Left lung (tissue), 10 donors: ENCODE measurements around the gene SNRNP70. TPM values are rescaled to one million over a fixed set of nuclear protein-coding genes. Genes with fewer than 3 reads are reported as not detected.
A peak's percentile ranks its signal among the peaks of the same experiment; 100 is the strongest.

ENCODE experiments used
- ATAC-seq: fragments of 200-7000 bp; cut with Tn5 transposase; one replicate; pipeline ENCODE4 v1.9.1; 2020; ENCODE audit warnings: moderate library complexity
- DNase-seq, 4 donors: peaks; one replicate each; pipeline ENCODE4 v3.0.0-alpha.2; 2013 to 2020
- H3K27ac ChIP-seq, 2 donors: fragments of 200-600 bp; sonication (generic) in 1 of 2; one replicate each; pipeline versions ENCODE4 v1.5.0 to v1.8.0; 2020 to 2021
- H3K27me3 ChIP-seq, 2 donors: fragments of 200-600 bp; sonication (generic) in 1 of 2; one replicate each; pipeline versions ENCODE4 v1.5.0 to v1.8.0; 2020 to 2021
- H3K36me3 ChIP-seq, 2 donors: fragments of 200-600 bp; sonication (generic) in 1 of 2; one replicate each; pipeline versions ENCODE4 v1.5.0 to v1.8.0; 2020 to 2021
- H3K4me1 ChIP-seq, 2 donors: fragments of 200-600 bp; one replicate each; pipeline ENCODE4 v1.8.0; 2021
- H3K4me3 ChIP-seq, 2 donors: fragments of 200-600 bp; sonication (generic) in 1 of 2; one replicate each; pipeline versions ENCODE4 v1.5.0 to v1.8.0; 2020 to 2021; ENCODE audit warnings: mild to moderate bottlenecking in 1 of 2
- H3K9me3 ChIP-seq, 2 donors: fragments of 200-600 bp; sonication (generic) in 1 of 2; one replicate each; pipeline versions ENCODE4 v1.5.0 to v1.8.0; 2020 to 2021
- intact Hi-C, 2 donors: fragments of 100-400 bp; cut with DNase I; formaldehyde crosslinking; loops; one replicate each; pipeline versions ENCODE4 v1.11.2 to v1.14.2; 2022
- polyA plus RNA-seq, 6 donors: library from polyadenylated mRNA; unstranded; fragments of 120-200 nt; gene quantifications; one replicate each; pipeline ENCODE4 v1.2.1, GENCODE V29; 2013; ENCODE audit not compliant: insufficient read length in 6 of 6
- total RNA-seq, 2 donors: library from RNA; stranded (reverse); fragmentation: NEBNext Ultra II Directional; extraction: Animal tissue kit (Norgen Biotek cat#: 25700); gene quantifications; one replicate each; pipeline ENCODE4 v1.2.1, GENCODE V29; 2021
- TF ChIP-seq, protein P1 (sequence below), 2 donors: fragments of 200-600 bp; sonication (generic) in 1 of 2; IDR thresholded peaks; one replicate each; pipeline versions ENCODE4 v1.5.0 to v1.8.0; 2021; ENCODE audit warnings: antibody characterized with exemption in 2 of 2
- donor health status: DM: no; HTN: yes; CAD: no.
- donor health status: DM: no; HTN: no; CAD: no.

SNRNP70 gene
- total and polyA plus RNA-seq, 8 donors, result 161 to 371 (median 325) TPM

DNA sequence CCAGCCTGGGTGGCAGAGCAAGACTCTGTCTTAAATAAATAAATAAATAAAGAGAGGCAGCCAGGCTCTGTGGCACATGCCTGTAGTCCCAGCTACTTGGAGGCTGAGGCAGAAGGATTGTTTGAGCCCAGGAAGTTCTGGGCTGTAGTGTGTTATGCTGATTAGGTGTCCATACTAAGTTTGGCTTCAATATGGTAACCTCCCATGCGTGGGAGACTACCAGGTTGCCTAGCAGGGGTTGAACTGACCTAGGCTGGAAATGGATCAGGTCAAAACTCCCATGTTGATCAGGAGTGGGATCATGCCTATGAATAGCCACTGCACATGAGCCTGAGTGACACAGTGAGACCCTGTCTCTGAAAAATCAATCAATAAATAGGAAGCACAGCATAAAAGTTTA lies 4.0 kb upstream of the SNRNP70 start:
- H3K27me3 ChIP-seq, result no peaks in the 10 kb centered on the region
- H3K4me3 ChIP-seq, result no peak overlapping the region
- no peaks in the 10 kb centered on the region for H3K9me3 ChIP-seq
- intact Hi-C loops, result no loop called here
- no peaks in the 10 kb centered on the region for H3K36me3 ChIP-seq
- ATAC-seq (no peak), DNase-seq (no peak)
- TF ChIP-seq, protein P1, sequence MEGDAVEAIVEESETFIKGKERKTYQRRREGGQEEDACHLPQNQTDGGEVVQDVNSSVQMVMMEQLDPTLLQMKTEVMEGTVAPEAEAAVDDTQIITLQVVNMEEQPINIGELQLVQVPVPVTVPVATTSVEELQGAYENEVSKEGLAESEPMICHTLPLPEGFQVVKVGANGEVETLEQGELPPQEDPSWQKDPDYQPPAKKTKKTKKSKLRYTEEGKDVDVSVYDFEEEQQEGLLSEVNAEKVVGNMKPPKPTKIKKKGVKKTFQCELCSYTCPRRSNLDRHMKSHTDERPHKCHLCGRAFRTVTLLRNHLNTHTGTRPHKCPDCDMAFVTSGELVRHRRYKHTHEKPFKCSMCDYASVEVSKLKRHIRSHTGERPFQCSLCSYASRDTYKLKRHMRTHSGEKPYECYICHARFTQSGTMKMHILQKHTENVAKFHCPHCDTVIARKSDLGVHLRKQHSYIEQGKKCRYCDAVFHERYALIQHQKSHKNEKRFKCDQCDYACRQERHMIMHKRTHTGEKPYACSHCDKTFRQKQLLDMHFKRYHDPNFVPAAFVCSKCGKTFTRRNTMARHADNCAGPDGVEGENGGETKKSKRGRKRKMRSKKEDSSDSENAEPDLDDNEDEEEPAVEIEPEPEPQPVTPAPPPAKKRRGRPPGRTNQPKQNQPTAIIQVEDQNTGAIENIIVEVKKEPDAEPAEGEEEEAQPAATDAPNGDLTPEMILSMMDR (IDR thresholded peaks at IDR 0.05), result no peak
- H3K27ac ChIP-seq, result no peak overlapping the region
- H3K4me1 ChIP-seq, result peaks cover 4 to 10% of the 10 kb centered on the region in 2 donors

DNA sequence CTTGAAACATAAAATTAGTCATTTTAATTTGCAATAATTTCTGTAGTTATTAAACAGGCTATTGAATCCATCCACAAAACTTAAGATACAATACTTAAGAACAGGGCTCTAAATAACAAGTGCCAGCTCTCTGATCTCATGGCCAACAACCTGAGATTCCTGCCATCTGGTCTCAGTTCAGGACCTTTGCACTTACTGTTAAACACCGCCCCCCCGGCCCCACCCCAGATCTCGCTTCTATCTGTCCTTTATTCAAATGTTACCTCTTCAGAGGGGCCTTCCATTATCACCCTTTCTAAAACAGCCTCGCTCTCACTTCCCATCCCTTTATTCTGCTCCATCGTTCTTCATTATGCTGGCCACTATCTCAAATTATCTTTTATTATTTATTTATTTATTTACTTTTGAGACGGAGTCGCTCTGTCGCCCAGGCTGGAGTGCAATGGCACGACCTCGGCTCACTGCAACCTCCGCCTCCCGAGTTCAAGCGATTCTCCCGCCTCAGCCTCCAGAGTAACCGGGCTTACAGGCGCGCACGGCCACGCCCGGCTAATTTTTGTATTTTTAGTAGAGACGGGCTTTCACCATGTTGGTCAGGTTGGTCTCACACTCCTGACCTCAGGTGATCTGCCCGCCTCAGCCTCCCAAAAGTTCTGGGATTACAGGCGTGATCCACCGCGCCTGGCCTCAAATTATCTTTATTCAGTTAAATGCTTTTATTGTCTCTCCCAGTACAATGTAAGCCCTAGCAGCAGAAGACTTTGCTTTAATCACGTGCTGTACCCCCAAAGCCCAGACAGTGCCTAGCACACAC lies 838 bp upstream of the SNRNP70 start:
- ATAC-seq, result no peak
- no peaks in the 10 kb centered on the region for H3K9me3 ChIP-seq
- intact Hi-C loops, result no loop called here
- no peaks in the 10 kb centered on the region for H3K27me3 ChIP-seq
- H3K4me3 ChIP-seq, result peak overlapping the region; percentile 90 to 99
- H3K4me1 ChIP-seq, result peaks cover 12 to 35% of the 10 kb centered on the region in 2 donors
- TF ChIP-seq, protein P1 (IDR thresholded peaks at IDR 0.05), result no peak
- DNase-seq, result no peak
- peaks cover 0 to 25% of the 10 kb centered on the region in 2 donors for H3K36me3 ChIP-seq
- H3K27ac ChIP-seq, result peak overlapping the region; percentile 69 to 86

GRCh38 chr19:49085868-49086232 lies 599 bp downstream of the SNRNP70 start:
- intact Hi-C loops, result no loop called here
- H3K27me3 ChIP-seq, result no peaks in the 10 kb centered on the region
- no peak for DNase-seq
- H3K27ac ChIP-seq, result peak overlapping the region; percentile 69 to 86
- no peaks in the 10 kb centered on the region for H3K9me3 ChIP-seq
- H3K36me3 ChIP-seq, result peaks cover 6 to 40% of the 10 kb centered on the region in 2 donors
- peak overlapping the region; percentile 90 to 99 for H3K4me3 ChIP-seq
- ATAC-seq, result no peak
- H3K4me1 ChIP-seq, result peaks cover 12 to 35% of the 10 kb centered on the region in 2 donors
- TF ChIP-seq, protein P1 (IDR thresholded peaks at IDR 0.05), result no peak

DNA sequence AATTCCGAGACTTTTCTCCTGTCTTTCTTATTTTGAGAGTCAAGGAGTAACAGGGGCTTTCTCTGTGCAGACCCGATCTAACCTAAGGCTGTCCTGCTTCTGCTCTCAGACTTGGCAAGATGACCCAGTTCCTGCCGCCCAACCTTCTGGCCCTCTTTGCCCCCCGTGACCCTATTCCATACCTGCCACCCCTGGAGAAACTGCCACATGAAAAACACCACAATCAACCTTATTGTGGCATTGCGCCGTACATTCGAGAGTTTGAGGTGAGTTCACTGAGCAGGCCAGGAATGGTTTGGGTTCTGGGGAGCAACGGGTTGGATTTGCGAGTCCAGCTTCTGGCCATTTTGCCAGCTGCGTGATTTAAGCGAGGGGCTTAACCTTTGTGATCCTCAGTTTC lies 1.0 kb downstream of the SNRNP70 start:
- no peaks in the 10 kb centered on the region for H3K27me3 ChIP-seq
- peaks cover 6 to 44% of the 10 kb centered on the region in 2 donors for H3K36me3 ChIP-seq
- intact Hi-C loops, result no loop called here
- no peak for ATAC-seq
- peaks cover 12 to 35% of the 10 kb centered on the region in 2 donors for H3K4me1 ChIP-seq
- TF ChIP-seq, protein P1 (IDR thresholded peaks at IDR 0.05), result no peak
- DNase-seq, result no peak
- H3K9me3 ChIP-seq, result no peaks in the 10 kb centered on the region
- H3K4me3 ChIP-seq, result peak overlapping the region; percentile 90 to 99
- no peak overlapping the region for H3K27ac ChIP-seq

- TF ChIP-seq, protein P1 (IDR thresholded peaks at IDR 0.05), result no peak
- ATAC-seq (no peak), DNase-seq (no peak)
- Histone ChIP-seq H3K27ac (no peak overlapping the region), H3K36me3 (peaks cover 6 to 96% of the 10 kb centered on the region in 2 donors), H3K4me1 (peaks cover 6 to 28% of the 10 kb centered on the region in 2 donors), H3K9me3 (no peaks in the 10 kb centered on the region), H3K27me3 (no peaks in the 10 kb centered on the region), H3K4me3 (no peak overlapping the region)
- intact Hi-C loops, result no loop called here
These were observed 6.3 kb downstream of the SNRNP70 start for GRCh38 chr19:49091391-49092038.
